Testis (tissue), 3 donors: ENCODE data around the gene FLT3LG. TPM values are rescaled to one million over a fixed set of nuclear protein-coding genes. Genes with fewer than 3 reads are reported as not detected.

ENCODE experiments used
- DNase-seq: peaks from one replicate; pipeline ENCODE4 v3.0.0-alpha.2; 2019
- H3K27ac ChIP-seq, 2 donors: fragments of 200-600 bp; sonication (generic); one replicate each; pipeline ENCODE4 v1.5.1; 2019
- H3K27me3 ChIP-seq: fragments of 200-600 bp; sonication (generic); one replicate; pipeline ENCODE4 v1.5.1; 2019
- H3K36me3 ChIP-seq: fragments of 200-600 bp; sonication (generic); one replicate; pipeline ENCODE4 v1.5.1; 2017; ENCODE audit warnings: low read depth; ENCODE audit errors: missing control alignments
- H3K4me1 ChIP-seq: fragments of 200-600 bp; sonication (generic); one replicate; pipeline ENCODE4 v1.5.1; 2019
- H3K4me3 ChIP-seq, 2 donors: fragments of 200-600 bp; sonication (generic); one replicate each; pipeline ENCODE4 v1.5.1; 2017 to 2019
- H3K9me3 ChIP-seq: fragments of 200-600 bp; sonication (generic); one replicate; pipeline ENCODE4 v1.5.1; 2017
- CTCF ChIP-seq, 3 experiments: fragments of 450-650 bp in 2 of 3; fragments of 200-600 bp in 1 of 3; sonication (generic) in 1 of 3; IDR thresholded peaks; one replicate each; pipeline ENCODE4 v1.5.1; 2016 to 2019; ENCODE audit warnings: antibody characterized with exemption in 3 of 3, mild to moderate bottlenecking in 2 of 3, moderate library complexity in 1 of 3
- POLR2A ChIP-seq: fragments of 450-650 bp; IDR thresholded peaks from one replicate; pipeline ENCODE4 v1.6.1; 2017; ENCODE audit warnings: antibody characterized with exemption, mild to moderate bottlenecking, moderate library complexity
- WGBS, 2 donors: methylation state at CpG; one replicate each; pipeline ENCODE4 v1.1.5; 2018; 5-methylcytosine and 5-hydroxymethylcytosine counted together
- intact Hi-C: fragments of 100-400 bp; cut with DNase I; formaldehyde crosslinking; loops from one replicate; pipeline ENCODE4 v1.15.1; 2023; ENCODE audit warnings: low total_unique reads
- polyA plus RNA-seq: library from polyadenylated mRNA; stranded (reverse); fragments of 350-450 nt; fragmentation: Illumina TruSeq; extraction: RNeasy Lipid Tissue Mini Kit (QIAGEN cat#74804); gene quantifications from one replicate; pipeline ENCODE4 v1.2.3, GENCODE V29; 2014; ENCODE audit warnings: low read depth, low replicate concordance; ENCODE audit not compliant: insufficient read depth
- total RNA-seq, 2 donors: library from RNA; depleted of rRNA; stranded (reverse); fragments of >200 nt; gene quantifications; one replicate each; pipeline ENCODE4 v1.2.3, GENCODE V29; 2016

The FLT3LG gene
- total and polyA plus RNA-seq, 3 donors from 2014 or later, result 3.0 to 7.1 (median 4.6) TPM

- DNase-seq, result peak; percentile 99
- H3K27ac ChIP-seq, result peak within 1 kb of the TSS; percentile 94 to 96
- TF ChIP-seq POLR2A, result peak; percentile 9
- TF ChIP-seq CTCF (IDR thresholded peaks at IDR 0.05), result no peak
- no peaks in the 10 kb centered on the region for H3K9me3 ChIP-seq
- no peaks in the 10 kb centered on the region for H3K36me3 ChIP-seq
- 0 to 1% methylated on average over 21 to 65 of the region's 66 CpGs for WGBS, 2 donors
- H3K27me3 ChIP-seq, result no peaks in the 10 kb centered on the region
- peak within 1 kb of the TSS; percentile 45 to 83 for H3K4me3 ChIP-seq
- intact Hi-C loops, result no loop called here
- peaks cover 4% of the 10 kb centered on the region for H3K4me1 ChIP-seq
Measured at GRCh38 chr19:49453013-49453756, 20.8 kb upstream of the FLT3LG start, which contains the start of gene ALDH16A1. TSS of gene ALDH16A1 (plus strand) at chr19:49453225. CDS start at chr19:49453332, 107 bp downstream.

- Histone ChIP-seq H3K27ac (peak overlapping the region; percentile 94 to 96), H3K36me3 (no peaks in the 10 kb centered on the region), H3K27me3 (no peaks in the 10 kb centered on the region), H3K4me1 (peaks cover 4% of the 10 kb centered on the region), H3K9me3 (no peaks in the 10 kb centered on the region), H3K4me3 (peak overlapping the region; percentile 45 to 73)
- WGBS, 2 donors, result 25 to 40% methylated on average over 10 of the region's 10 CpGs
- no peak for DNase-seq
- TF ChIP-seq POLR2A, result no peak
- no peak for TF ChIP-seq CTCF (IDR thresholded peaks at IDR 0.05)
- intact Hi-C loops, result no loop called here
Measured at GRCh38 chr19:49453757-49454240, 20.2 kb upstream of the FLT3LG start.

GRCh38 chr19:49455773-49456172 lies 18.2 kb upstream of the FLT3LG start:
- Histone ChIP-seq H3K27ac (peak overlapping the region; percentile 47 to 60), H3K4me1 (peaks cover 4% of the 10 kb centered on the region), H3K36me3 (no peaks in the 10 kb centered on the region), H3K4me3 (no peak overlapping the region), H3K9me3 (no peaks in the 10 kb centered on the region), H3K27me3 (no peaks in the 10 kb centered on the region)
- 52 to 64% methylated on average over 5 of the region's 5 CpGs for WGBS, 2 donors
- no peak for DNase-seq
- intact Hi-C loops, result no loop called here
- TF ChIP-seq CTCF (IDR thresholded peaks at IDR 0.05), result no peak
- TF ChIP-seq POLR2A, result no peak

GRCh38 chr19:49456326-49456725 lies 17.7 kb upstream of the FLT3LG start:
- intact Hi-C loops, result no loop called here
- TF ChIP-seq CTCF (IDR thresholded peaks at IDR 0.05) (no peak), POLR2A (no peak)
- no peak for DNase-seq
- H3K27ac ChIP-seq, result peak overlapping the region in 1 of 2 donors; percentile 60
- no peaks in the 10 kb centered on the region for H3K36me3 ChIP-seq
- H3K4me3 ChIP-seq, result no peak overlapping the region
- 56 to 59% methylated on average over 5 of the region's 5 CpGs for WGBS, 2 donors
- H3K27me3 ChIP-seq, result no peaks in the 10 kb centered on the region
- H3K4me1 ChIP-seq, result peaks cover 4% of the 10 kb centered on the region
- H3K9me3 ChIP-seq, result no peaks in the 10 kb centered on the region

- 81 to 93% methylated on average over 3 to 5 of the region's 5 CpGs for WGBS, 2 donors
- DNase-seq, result no peak
- H3K4me1 ChIP-seq, result peaks cover 4% of the 10 kb centered on the region
- intact Hi-C loops, result no loop called here
- H3K27ac ChIP-seq, result no peak overlapping the region
- no peaks in the 10 kb centered on the region for H3K27me3 ChIP-seq
- TF ChIP-seq POLR2A (no peak), CTCF (IDR thresholded peaks at IDR 0.05) (no peak)
- H3K4me3 ChIP-seq, result no peak overlapping the region
- H3K9me3 ChIP-seq, result no peaks in the 10 kb centered on the region
- no peaks in the 10 kb centered on the region for H3K36me3 ChIP-seq
Measured at GRCh38 chr19:49458567-49458903, 15.5 kb upstream of the FLT3LG start.
